ENCODE measurements around the gene PLEKHH2. TPM values are rescaled to one million over a fixed set of nuclear protein-coding genes. Genes with fewer than 3 reads are reported as not detected.
"Not testable (repeated sequence)": the region's sequence is repeated elsewhere in the genome, so short reads cannot be mapped to it uniquely, and the experiment has no call there.

PLEKHH2 gene
- total RNA-seq, 1 donor from 2014 or later = 0.84 TPM

DNA sequence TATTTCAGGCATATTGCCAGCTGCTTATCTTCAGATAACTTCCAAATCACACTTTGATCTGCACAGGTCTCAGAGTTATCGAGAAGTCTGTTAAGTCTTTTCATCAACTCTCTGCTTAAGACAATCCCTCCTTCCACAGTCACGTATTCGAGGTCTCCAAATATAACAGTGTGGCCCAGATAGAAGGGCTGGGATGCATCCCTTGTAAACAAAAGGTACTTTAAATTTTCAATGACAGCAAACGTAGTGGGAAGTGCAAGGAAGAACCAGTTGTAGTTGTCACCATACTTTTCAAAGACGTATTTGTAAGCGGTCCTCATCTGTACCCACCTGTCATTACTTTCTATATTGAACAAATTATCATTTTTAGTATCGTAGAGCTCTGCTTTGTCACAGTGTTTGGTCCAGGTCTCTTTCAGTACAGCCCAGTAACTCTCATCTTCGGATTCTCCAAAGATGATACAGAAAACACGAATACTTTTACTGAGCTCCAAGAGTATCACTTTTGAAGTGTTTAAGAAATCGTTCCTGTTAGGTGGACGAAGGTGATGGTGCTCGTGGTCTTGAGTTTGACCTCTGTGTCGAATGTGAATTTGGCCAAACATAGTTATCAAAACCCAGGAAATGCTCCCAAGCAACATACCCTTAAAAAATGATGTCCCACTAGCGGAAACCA, 38.7 kb downstream of the PLEKHH2 start:
- H3K4me3 ChIP-seq (ENCODE audit: insufficient read depth, low read depth, low read length) = peak overlapping the region; percentile 47
- Mint-ChIP-seq H3K36me3 (ENCODE audit: low read depth, unreplicated experiment) (no peaks in the 10 kb centered on the region), H3K4me1 (ENCODE audit: low read depth, unreplicated experiment) (no peaks in the 10 kb centered on the region), H3K27me3 (ENCODE audit: low read depth, unreplicated experiment) (no peaks in the 10 kb centered on the region), H3K27ac (ENCODE audit: unreplicated experiment) (no peak overlapping the region), H3K9me3 (ENCODE audit: unreplicated experiment) (peaks cover 3% of the 10 kb centered on the region), H3K4me3 (ENCODE audit: unreplicated experiment) (no peak overlapping the region)
- FAIRE-seq = peak; percentile 45
- H3K27me3 ChIP-seq (ENCODE audit: insufficient read depth, low read length) = no peaks in the 10 kb centered on the region
- peak overlapping the region; percentile 67 for H2AFZ ChIP-seq (ENCODE audit: low read depth, low read length)
- no peaks in the 10 kb centered on the region for H3K9me3 ChIP-seq (ENCODE audit: insufficient read depth, low read depth, low read length)
- peak overlapping the region; percentile 84 for H3K4me2 ChIP-seq (ENCODE audit: low read length)
- DNase-seq (ENCODE audit: low read depth) = no peak
- H3K9ac ChIP-seq (ENCODE audit: low read length) = peak overlapping the region; percentile 50
- no peak overlapping the region for H3K27ac ChIP-seq (ENCODE audit: low read depth, low read length)
- no peaks in the 10 kb centered on the region for H3K4me1 ChIP-seq (ENCODE audit: insufficient read depth, low read length)
- H4K20me1 ChIP-seq (ENCODE audit: insufficient read depth, low read length) = no peaks in the 10 kb centered on the region
- TF ChIP-seq EZH2 (IDR thresholded peaks at IDR 0.05; ENCODE audit: insufficient read depth, low read length) (no peak), CTCF (IDR thresholded peaks at IDR 0.05; ENCODE audit: insufficient read depth, low read depth, low read length) (no peak)
- H3K36me3 ChIP-seq (ENCODE audit: insufficient read depth, low read length) = no peaks in the 10 kb centered on the region
- no peaks in the 10 kb centered on the region for H3K79me2 ChIP-seq (ENCODE audit: insufficient read depth, low read length)

- no peaks in the 10 kb centered on the region for H3K36me3 Mint-ChIP-seq (ENCODE audit: low read depth, unreplicated experiment)
- no peaks in the 10 kb centered on the region for H3K4me1 Mint-ChIP-seq (ENCODE audit: low read depth, unreplicated experiment)
- DNase-seq (ENCODE audit: low read depth) (peak; percentile 68), FAIRE-seq (peak; percentile 13)
- H3K4me3 Mint-ChIP-seq (ENCODE audit: unreplicated experiment) = peak within 1 kb of the TSS; percentile 23
- Histone ChIP-seq H3K9me3 (ENCODE audit: insufficient read depth, low read depth, low read length) (no peaks in the 10 kb centered on the region), H3K4me1 (ENCODE audit: insufficient read depth, low read length) (no peaks in the 10 kb centered on the region), H3K4me3 (ENCODE audit: insufficient read depth, low read depth, low read length) (peak within 1 kb of the TSS; percentile 47), H3K27me3 (ENCODE audit: insufficient read depth, low read length) (no peaks in the 10 kb centered on the region), H3K79me2 (ENCODE audit: insufficient read depth, low read length) (no peaks in the 10 kb centered on the region), H3K4me2 (ENCODE audit: low read length) (peak within 1 kb of the TSS; percentile 84), H3K9ac (ENCODE audit: low read length) (peak within 1 kb of the TSS; percentile 50), H4K20me1 (ENCODE audit: insufficient read depth, low read length) (no peaks in the 10 kb centered on the region), H3K27ac (ENCODE audit: low read depth, low read length) (no peak within 1 kb of the TSS), H2AFZ (ENCODE audit: low read depth, low read length) (peak within 1 kb of the TSS; percentile 67), H3K36me3 (ENCODE audit: insufficient read depth, low read length) (no peaks in the 10 kb centered on the region)
- H3K27ac Mint-ChIP-seq (ENCODE audit: unreplicated experiment) = no peak within 1 kb of the TSS
- H3K9me3 Mint-ChIP-seq (ENCODE audit: unreplicated experiment) = peaks cover 3% of the 10 kb centered on the region
- TF ChIP-seq CTCF (IDR thresholded peaks at IDR 0.05; ENCODE audit: insufficient read depth, low read depth, low read length) = no peak
- TF ChIP-seq EZH2 (IDR thresholded peaks at IDR 0.05; ENCODE audit: insufficient read depth, low read length) = no peak
- H3K27me3 Mint-ChIP-seq (ENCODE audit: low read depth, unreplicated experiment) = no peaks in the 10 kb centered on the region
These were observed 39.4 kb downstream of the PLEKHH2 start, which contains the start of gene C1GALT1C1L for GRCh38 chr2:43676322-43677050. Gene C1GALT1C1L, minus strand, starts transcription at chr2:43676429. Its CDS starts 107 bp downstream, at chr2:43676322.

- not testable (repeated sequence) for FAIRE-seq; H3K4me3 ChIP-seq (ENCODE audit: insufficient read depth, low read depth, low read length); H3K27ac ChIP-seq (ENCODE audit: low read depth, low read length); H3K79me2 ChIP-seq (ENCODE audit: insufficient read depth, low read length); DNase-seq (ENCODE audit: low read depth); H3K27ac Mint-ChIP-seq (ENCODE audit: unreplicated experiment); H3K9me3 ChIP-seq (ENCODE audit: insufficient read depth, low read depth, low read length); H3K27me3 ChIP-seq (ENCODE audit: insufficient read depth, low read length); H3K27me3 Mint-ChIP-seq (ENCODE audit: low read depth, unreplicated experiment); H3K36me3 ChIP-seq (ENCODE audit: insufficient read depth, low read length); H3K9ac ChIP-seq (ENCODE audit: low read length); H2AFZ ChIP-seq (ENCODE audit: low read depth, low read length); H3K4me2 ChIP-seq (ENCODE audit: low read length); H3K4me1 Mint-ChIP-seq (ENCODE audit: low read depth, unreplicated experiment); H3K36me3 Mint-ChIP-seq (ENCODE audit: low read depth, unreplicated experiment); H4K20me1 ChIP-seq (ENCODE audit: insufficient read depth, low read length); H3K4me3 Mint-ChIP-seq (ENCODE audit: unreplicated experiment); H3K9me3 Mint-ChIP-seq (ENCODE audit: unreplicated experiment); H3K4me1 ChIP-seq (ENCODE audit: insufficient read depth, low read length)
These were observed 40.7 kb downstream of the PLEKHH2 start for GRCh38 chr2:43677783-43678182.

All from astrocyte (in vitro differentiated cells and primary cell).